Erythroblast (primary cell): ENCODE results near the gene WWC1.

ENCODE experiments used
- GATA1 ChIP-seq: IDR thresholded peaks from 2 replicates; pipeline ENCODE4 v1.6.1; 2011; ENCODE audit warnings: low read depth, mild to moderate bottlenecking, control low read depth, low read length, moderate library complexity
- POLR2A ChIP-seq: IDR thresholded peaks from 2 replicates; pipeline ENCODE4 v1.6.1; 2011; ENCODE audit warnings: mild to moderate bottlenecking, low read length

- TF ChIP-seq POLR2A, result no peak
- TF ChIP-seq GATA1, result no peak
Observed at GRCh38 chr5:168273056-168273980, 18.1 kb upstream of the WWC1 start.
